DMS53 treated with DMSO at 0.1 percent for 48 hours (cell line): ENCODE measurements around the gene BAHCC1.

Experiments used
- DNase-seq: peaks from one replicate; lab custom pipeline; 2025; ENCODE audit not compliant: unreplicated experiment; lab: John Stamatoyannopoulos, UW

The BAHCC1 gene

GRCh38 chr17:81511804-81512561, 116.7 kb downstream of the BAHCC1 start:
- no peak for DNase-seq

- DNase-seq: peak; percentile 65
Observed at GRCh38 chr17:81512562-81513371, 117.5 kb downstream of the BAHCC1 start, which contains the start of gene ACTG1. ACTG1 (minus strand) TSS chr17:81512799; CDS start chr17:81512354, 445 bp downstream.

DNA sequence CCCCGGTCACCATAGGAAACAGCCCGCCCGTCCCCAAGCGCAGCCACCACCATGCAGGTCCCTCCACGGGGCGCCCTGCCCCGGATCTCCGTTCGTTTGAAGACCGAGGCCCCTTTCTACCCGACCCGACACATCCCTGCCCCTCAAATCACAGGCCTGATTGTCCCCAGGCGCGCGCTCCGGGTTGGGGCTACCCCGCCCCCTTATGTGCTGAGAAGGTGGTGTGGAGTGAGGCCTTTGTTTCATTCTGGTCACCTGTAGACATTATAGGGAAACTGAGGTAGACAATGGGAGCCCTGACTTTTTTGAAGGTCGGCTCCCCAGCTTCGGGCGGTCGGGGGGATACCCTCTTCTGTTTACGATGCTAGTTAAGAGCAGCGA, 118.1 kb downstream of the BAHCC1 start:
- peak; percentile 74 for DNase-seq

GRCh38 chr17:81513753-81514488, 118.7 kb downstream of the BAHCC1 start:
- DNase-seq: peak; percentile 74

DNA sequence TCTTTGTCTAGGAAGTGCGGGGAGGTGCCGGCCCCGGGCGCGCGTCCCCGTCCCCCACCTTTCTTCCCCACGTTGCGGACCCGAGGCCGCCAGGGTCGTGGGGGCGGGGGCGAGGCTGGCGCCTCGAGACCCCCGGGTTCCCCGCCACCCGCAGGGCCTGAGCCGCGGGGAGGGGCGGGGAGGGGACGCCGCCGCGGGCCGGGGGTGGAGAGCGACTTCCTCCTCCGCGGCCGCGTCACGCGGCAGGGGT, 119.2 kb downstream of the BAHCC1 start:
- DNase-seq: no peak

GRCh38 chr17:81514739-81515529, 119.7 kb downstream of the BAHCC1 start:
- DNase-seq: peak; percentile 79

DNA sequence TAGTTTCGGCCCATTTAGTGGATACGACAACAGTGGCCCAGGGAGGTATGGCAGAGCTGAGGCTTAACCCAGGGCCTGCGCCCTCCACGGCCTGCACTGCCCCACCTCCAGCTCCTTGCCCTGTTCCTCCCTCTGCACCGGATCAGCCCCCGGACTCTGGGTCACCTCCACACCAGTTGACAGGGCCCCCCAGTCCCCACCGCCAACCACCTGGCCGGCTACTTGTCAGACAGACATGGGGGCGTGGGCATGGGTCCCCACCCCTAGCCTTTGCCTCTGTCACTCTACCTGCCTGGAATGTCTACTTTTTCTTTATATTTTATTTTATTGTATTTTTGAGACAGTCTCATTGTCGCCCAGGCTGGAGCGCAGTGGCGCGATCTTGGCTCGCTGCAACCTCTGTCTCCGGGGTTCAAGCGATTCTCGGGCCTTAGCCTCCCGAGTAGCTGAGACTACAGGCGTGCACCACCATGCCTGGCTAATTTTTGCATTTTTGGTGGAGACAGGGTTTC, 120.3 kb downstream of the BAHCC1 start:
- no peak for DNase-seq
